PC-3 (cell line): ENCODE measurements around the gene EHD4. TPM values are rescaled to one million over a fixed set of nuclear protein-coding genes. Genes with fewer than 3 reads are reported as not detected.

Experiments used
- ATAC-seq: fragments of 200-7000 bp; cut with Tn5 transposase; 2 replicates; pipeline ENCODE4 v1.9.1; 2020; ENCODE audit warnings: mild to moderate bottlenecking, moderate library complexity
- BruUV-seq: library from RNA; stranded (reverse); fragments of 400-500 nt; replicated peaks from 2 replicates; lab custom pipeline; 2021; lab: Mats Ljungman, UMichigan
- CTCF ChIA-PET: fragments of 300-600 bp; sonication (Branson Sonifier 250); formaldehyde crosslinking; loops from one replicate; lab custom pipeline; 2022; ENCODE audit warnings: antibody characterized with exemption; lab: Charles Lee
- POLR2A ChIA-PET: fragments of 300-600 bp; sonication (Branson Sonifier 250); formaldehyde crosslinking; loops from one replicate; lab custom pipeline; 2022; ENCODE audit warnings: antibody characterized with exemption; ENCODE audit not compliant: unreplicated experiment; lab: Charles Lee
- DNase-seq: peaks from one replicate; pipeline ENCODE4 v3.0.0-alpha.2; 2015
- H2AFZ ChIP-seq: fragments of 300-600 bp; sonication (generic); 2 replicates; pipeline ENCODE4 v1.6.0; 2016; ENCODE audit warnings: antibody characterized with exemption, low read length
- H3F3A ChIP-seq: fragments of 300-600 bp; sonication (generic); one replicate; pipeline ENCODE4 v1.6.0; 2017; ENCODE audit warnings: antibody characterized with exemption, low read length, control low read depth, mild to moderate bottlenecking; ENCODE audit not compliant: unreplicated experiment
- H3K27ac ChIP-seq: fragments of 300-600 bp; sonication (generic); 2 replicates; pipeline ENCODE4 v1.5.1; 2016; ENCODE audit warnings: mild to moderate bottlenecking, low read length
- H3K27me3 ChIP-seq: fragments of 300-600 bp; sonication (generic); 2 replicates; pipeline ENCODE4 v1.6.1; 2016; ENCODE audit warnings: low read length, mixed read lengths
- H3K36me3 ChIP-seq: fragments of 300-600 bp; sonication (generic); 2 replicates; pipeline ENCODE4 v1.6.1; 2016; ENCODE audit warnings: low read depth, mixed run types, low read length, mixed read lengths
- H3K4me1 ChIP-seq: fragments of 300-600 bp; sonication (generic); 2 replicates; pipeline ENCODE4 v1.5.1; 2016; ENCODE audit warnings: low read length; ENCODE audit not compliant: insufficient read depth
- H3K4me2 ChIP-seq: fragments of 300-600 bp; sonication (generic); 2 replicates; pipeline ENCODE4 v1.6.0; 2016; ENCODE audit warnings: low read length
- H3K4me3 ChIP-seq: fragments of 300-600 bp; sonication (generic); 2 replicates; pipeline ENCODE4 v1.5.1; 2016; ENCODE audit warnings: mild to moderate bottlenecking, low read length, mixed read lengths
- H3K79me2 ChIP-seq: fragments of 300-600 bp; sonication (generic); 2 replicates; pipeline ENCODE4 v1.6.1; 2017; ENCODE audit warnings: low read length, mixed read lengths
- H3K9ac ChIP-seq: fragments of 300-600 bp; sonication (generic); 2 replicates; pipeline ENCODE4 v1.6.0; 2016; ENCODE audit warnings: mild to moderate bottlenecking, low read length
- H3K9me2 ChIP-seq: fragments of 300-600 bp; sonication (generic); replicated peaks from 2 replicates; pipeline ENCODE4 v1.6.1; 2016; ENCODE audit warnings: mixed run types, low read length, mixed read lengths
- H3K9me3 ChIP-seq: fragments of 300-600 bp; sonication (generic); 2 replicates; pipeline ENCODE4 v1.6.1; 2016; ENCODE audit warnings: low read length, mixed read lengths
- H4K20me1 ChIP-seq: fragments of 300-600 bp; sonication (generic); 2 replicates; pipeline ENCODE4 v1.6.1; 2016; ENCODE audit warnings: low read length, mixed read lengths
- EZH2 ChIP-seq: fragments of 300-600 bp; sonication (generic); IDR thresholded peaks from one replicate; pipeline ENCODE4 v1.6.1; 2017; ENCODE audit warnings: antibody characterized with exemption, mild to moderate bottlenecking, low read length; ENCODE audit not compliant: unreplicated experiment
- EZH2phosphoT487 ChIP-seq: fragments of 300-600 bp; sonication (generic); IDR thresholded peaks from 2 replicates; pipeline ENCODE4 v1.6.1; 2018; ENCODE audit warnings: mild to moderate bottlenecking, antibody characterized with exemption, low read length, borderline replicate concordance
- intact Hi-C: fragments of 100-400 bp; cut with micrococcal nuclease; formaldehyde crosslinking; loops from 2 replicates; pipeline ENCODE4 v1.9.0; 2023
- total RNA-seq: library from RNA; depleted of rRNA; stranded (reverse); fragments of >200 nt; gene quantifications from 2 replicates; pipeline ENCODE4 v1.2.3, GENCODE V29; 2014
- TF ChIP-seq, protein P1 (sequence below): fragments of 300-600 bp; sonication (generic); conservative IDR thresholded peaks from 2 replicates; pipeline ENCODE4 v1.5.1; 2017; ENCODE audit warnings: antibody characterized with exemption, low read depth, mild to moderate bottlenecking, low read length

The EHD4 gene
- total RNA-seq, 1 experiment from 2014 or later: 57.8 TPM

DNA sequence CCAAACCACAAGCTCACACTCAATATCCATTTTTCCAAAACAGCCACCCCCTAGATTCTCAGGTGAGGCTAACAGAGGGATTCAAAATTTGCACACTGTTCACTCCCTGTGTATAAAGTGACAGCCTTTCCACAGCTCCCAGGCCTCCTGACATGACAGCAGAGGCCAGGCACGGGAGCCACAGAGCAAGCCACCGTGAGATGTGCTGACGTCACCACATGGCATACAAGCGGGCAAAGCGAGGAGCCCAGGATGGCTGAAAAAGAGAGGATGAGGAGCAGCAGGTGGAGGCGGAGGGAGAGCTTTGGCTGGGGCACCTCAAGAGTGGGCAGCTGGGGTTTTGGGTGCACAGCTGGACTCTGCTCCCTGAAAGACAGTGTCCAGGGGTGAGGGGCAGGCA, 27.1 kb downstream of the EHD4 start:
- Histone ChIP-seq H4K20me1 (no peaks in the 10 kb centered on the region), H3K9ac (no peak overlapping the region; the same call in 1 of the 2 replicates), H3K9me2 (no peaks in the 10 kb centered on the region), H3K4me3 (no peak overlapping the region), H3K9me3 (no peaks in the 10 kb centered on the region), H3K79me2 (peaks cover 76% of the 10 kb centered on the region), H3K36me3 (peaks cover 35% of the 10 kb centered on the region), H3K27me3 (no peaks in the 10 kb centered on the region), H3K4me2 (peak overlapping the region; percentile 66; the same call in 1 of the 2 replicates), H2AFZ (no peak overlapping the region), H3F3A (peaks cover 7% of the 10 kb centered on the region), H3K4me1 (peaks cover 50% of the 10 kb centered on the region), H3K27ac (peak overlapping the region; percentile 85)
- DNase-seq: no peak
- ChIA-PET POLR2A (no interaction called here), CTCF (no interaction called here)
- ATAC-seq: no peak
- TF ChIP-seq EZH2 (no peak), EZH2phosphoT487 (no peak)
- TF ChIP-seq, protein P1, sequence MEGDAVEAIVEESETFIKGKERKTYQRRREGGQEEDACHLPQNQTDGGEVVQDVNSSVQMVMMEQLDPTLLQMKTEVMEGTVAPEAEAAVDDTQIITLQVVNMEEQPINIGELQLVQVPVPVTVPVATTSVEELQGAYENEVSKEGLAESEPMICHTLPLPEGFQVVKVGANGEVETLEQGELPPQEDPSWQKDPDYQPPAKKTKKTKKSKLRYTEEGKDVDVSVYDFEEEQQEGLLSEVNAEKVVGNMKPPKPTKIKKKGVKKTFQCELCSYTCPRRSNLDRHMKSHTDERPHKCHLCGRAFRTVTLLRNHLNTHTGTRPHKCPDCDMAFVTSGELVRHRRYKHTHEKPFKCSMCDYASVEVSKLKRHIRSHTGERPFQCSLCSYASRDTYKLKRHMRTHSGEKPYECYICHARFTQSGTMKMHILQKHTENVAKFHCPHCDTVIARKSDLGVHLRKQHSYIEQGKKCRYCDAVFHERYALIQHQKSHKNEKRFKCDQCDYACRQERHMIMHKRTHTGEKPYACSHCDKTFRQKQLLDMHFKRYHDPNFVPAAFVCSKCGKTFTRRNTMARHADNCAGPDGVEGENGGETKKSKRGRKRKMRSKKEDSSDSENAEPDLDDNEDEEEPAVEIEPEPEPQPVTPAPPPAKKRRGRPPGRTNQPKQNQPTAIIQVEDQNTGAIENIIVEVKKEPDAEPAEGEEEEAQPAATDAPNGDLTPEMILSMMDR: no peak
- no TSS peak for BruUV-seq
- intact Hi-C loops: no loop called here

DNA sequence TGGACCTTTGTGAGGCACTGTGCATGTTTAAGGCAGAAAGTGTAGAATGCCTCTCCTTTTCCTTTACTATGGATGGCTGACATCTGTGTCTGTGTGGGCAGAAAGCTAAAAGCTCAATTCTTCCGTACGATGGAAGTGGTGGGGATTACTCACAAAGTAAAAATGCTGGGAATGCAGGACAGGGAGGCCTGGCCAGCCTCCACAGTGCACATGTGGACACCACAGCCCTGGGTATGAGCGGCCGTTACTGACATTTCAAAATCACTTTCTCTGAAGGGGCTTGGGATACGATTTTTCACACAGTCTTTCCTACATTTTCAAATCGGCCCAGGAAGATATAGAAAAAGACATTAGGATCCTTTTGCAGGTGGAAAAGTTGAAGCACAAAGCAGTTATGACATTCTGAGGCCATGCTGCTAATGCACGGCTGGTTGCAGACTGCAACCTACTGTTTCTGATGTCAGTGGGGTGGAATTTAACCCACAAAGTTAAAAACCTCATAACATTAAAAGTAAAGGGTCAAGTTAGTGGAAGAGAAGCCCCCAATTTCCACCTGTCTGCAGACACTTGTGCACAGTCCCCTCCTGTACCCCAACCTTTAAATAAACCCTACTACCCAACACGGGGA, 27.9 kb downstream of the EHD4 start:
- no TSS peak for BruUV-seq
- Histone ChIP-seq H3K4me1 (peaks cover 58% of the 10 kb centered on the region), H3K4me3 (peak overlapping the region; percentile 17; the same call in 1 of the 2 replicates), H3K9me2 (no peaks in the 10 kb centered on the region), H3K79me2 (peaks cover 75% of the 10 kb centered on the region), H3K27ac (peak overlapping the region; percentile 85), H3K4me2 (peak overlapping the region; percentile 66), H3K27me3 (no peaks in the 10 kb centered on the region), H4K20me1 (no peaks in the 10 kb centered on the region), H3F3A (peaks cover 7% of the 10 kb centered on the region), H3K9ac (peak overlapping the region; percentile 34), H3K36me3 (peaks cover 36% of the 10 kb centered on the region), H2AFZ (no peak overlapping the region), H3K9me3 (no peaks in the 10 kb centered on the region)
- DNase-seq: peak; percentile 97
- TF ChIP-seq, protein P1: no peak
- TF ChIP-seq EZH2phosphoT487: no peak
- no peak for TF ChIP-seq EZH2
- peak; percentile 76 for ATAC-seq
- intact Hi-C loops: loop anchor here (1.0 kb wide), 2 partner anchors 14 to 27 kb away; no protein-coding TSS in a partner anchor
- ChIA-PET CTCF (no interaction called here), POLR2A (interaction anchor here (1.0 kb wide), 1 partner anchor 28 kb away, joined by 8 read pairs; the partner anchor contains the start of gene EHD4)
